Measurements from ENCODE around the gene CD99L2. TPM values are rescaled to one million over a fixed set of nuclear protein-coding genes. Genes with fewer than 3 reads are reported as not detected.

Gene CD99L2
- total RNA-seq, 1 experiment from 2014 or later: 7.3 TPM

DNA sequence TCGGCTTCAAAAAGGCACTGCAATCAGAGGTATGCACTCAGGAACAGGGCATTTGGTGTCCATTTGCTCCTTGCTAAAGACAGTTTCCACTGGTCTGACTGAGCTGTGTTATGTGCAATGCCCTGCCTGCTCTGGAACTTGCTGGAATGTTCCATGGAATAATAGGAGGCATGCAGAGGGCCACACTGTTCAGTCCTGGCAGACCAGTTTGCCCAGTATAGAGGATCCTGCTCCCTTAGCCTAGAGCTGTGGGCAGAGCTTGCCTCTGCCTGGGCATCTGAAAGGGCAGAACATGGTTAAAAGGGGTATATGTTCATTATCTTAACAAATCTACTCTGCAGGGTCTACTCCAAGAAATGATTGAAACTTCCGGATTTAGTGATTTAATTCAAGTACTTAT is 27.8 kb upstream of the CD99L2 start:
- WGBS (ENCODE audit: extremely low coverage, insufficient read length, low lambda C conversion rate): no CpG with 5 or more reads among the region's 2 CpGs

More for the DNA sequence above, 27.8 kb upstream of the CD99L2 start:
- H4K8ac ChIP-seq (replicated peaks; ENCODE audit: insufficient read length, low read depth, low read length): no peak overlapping the region
- no peaks in the 10 kb centered on the region for H3K79me2 ChIP-seq (ENCODE audit: insufficient read depth, low read length)
- peak overlapping the region; percentile 56 for H2AK5ac ChIP-seq (ENCODE audit: insufficient read length, low read length)
- H3K4me2 ChIP-seq (ENCODE audit: insufficient read depth, insufficient read length, low read length): no peak overlapping the region
- no peaks in the 10 kb centered on the region for H3K23me2 ChIP-seq (ENCODE audit: insufficient read length, low read depth, low read length, poor library complexity, severe bottlenecking)
- H3K4me3 Mint-ChIP-seq: no peak overlapping the region
- H4K91ac ChIP-seq (ENCODE audit: insufficient read length, low read depth, low read length): peak overlapping the region; percentile 10
- no peak overlapping the region for H3K56ac ChIP-seq (ENCODE audit: insufficient read length, low read depth, low read length)
- H4K5ac ChIP-seq (ENCODE audit: insufficient read length, low read depth, low read length): peak overlapping the region; percentile 64
- no peak overlapping the region for H2BK15ac ChIP-seq (ENCODE audit: low read depth, low read length)
- no peak overlapping the region; a peak in 2 of 7 replicates for H3K27ac Mint-ChIP-seq
- peaks cover 10% of the 10 kb centered on the region; the same call in 1 of the 2 replicates for H3K4me1 ChIP-seq (ENCODE audit: insufficient read depth, low read length)
- peak overlapping the region; percentile 68; the same call in 1 of the 2 replicates for H3K14ac ChIP-seq (ENCODE audit: insufficient read depth, low read length)
- no peak overlapping the region for H2AFZ ChIP-seq (ENCODE audit: low read length)
- H3K4me1 Mint-ChIP-seq: peaks cover 15 to 17% of the 10 kb centered on the region in 2 experiments
- H2BK20ac ChIP-seq (ENCODE audit: low read depth, low read length, poor library complexity, severe bottlenecking): no peak overlapping the region
- H2BK5ac ChIP-seq (ENCODE audit: insufficient read length, low read length): no peak overlapping the region
- H3K9me3 Mint-ChIP-seq: peaks cover 48 to 70% of the 10 kb centered on the region in 2 experiments
- H3T11ph ChIP-seq (ENCODE audit: low read length): no peak overlapping the region
- no peak overlapping the region for H2BK120ac ChIP-seq (ENCODE audit: low read depth, low read length, poor library complexity, severe bottlenecking)
- H3K23ac ChIP-seq (ENCODE audit: insufficient read length, low read depth, low read length): no peak overlapping the region
- H3K27me3 ChIP-seq (ENCODE audit: insufficient read depth, low read length): no peaks in the 10 kb centered on the region; the same call in 1 of the 2 replicates
- no peak for DNase-seq
- H3K27ac ChIP-seq (ENCODE audit: insufficient read length, low read depth, low read length): no peak overlapping the region
- peak overlapping the region; percentile 83 for H3K18ac ChIP-seq (ENCODE audit: insufficient read length, low read depth, low read length)
- peaks cover 0 to 4% (median 1%) of the 10 kb centered on the region in 3 experiments; a peak in 4 of 7 replicates for H3K36me3 Mint-ChIP-seq (ENCODE audit: insufficient read depth in 1 of 3, low read depth in 3 of 3)
- no peaks in the 10 kb centered on the region for H3K79me1 ChIP-seq (ENCODE audit: insufficient read depth, low read depth, low read length, poor library complexity, severe bottlenecking)
- H3K4ac ChIP-seq (ENCODE audit: low read depth, low read length): no peak overlapping the region
- no peaks in the 10 kb centered on the region for H4K20me1 ChIP-seq (ENCODE audit: control insufficient read depth, insufficient read depth, insufficient read length)
- TF ChIP-seq, protein P1, sequence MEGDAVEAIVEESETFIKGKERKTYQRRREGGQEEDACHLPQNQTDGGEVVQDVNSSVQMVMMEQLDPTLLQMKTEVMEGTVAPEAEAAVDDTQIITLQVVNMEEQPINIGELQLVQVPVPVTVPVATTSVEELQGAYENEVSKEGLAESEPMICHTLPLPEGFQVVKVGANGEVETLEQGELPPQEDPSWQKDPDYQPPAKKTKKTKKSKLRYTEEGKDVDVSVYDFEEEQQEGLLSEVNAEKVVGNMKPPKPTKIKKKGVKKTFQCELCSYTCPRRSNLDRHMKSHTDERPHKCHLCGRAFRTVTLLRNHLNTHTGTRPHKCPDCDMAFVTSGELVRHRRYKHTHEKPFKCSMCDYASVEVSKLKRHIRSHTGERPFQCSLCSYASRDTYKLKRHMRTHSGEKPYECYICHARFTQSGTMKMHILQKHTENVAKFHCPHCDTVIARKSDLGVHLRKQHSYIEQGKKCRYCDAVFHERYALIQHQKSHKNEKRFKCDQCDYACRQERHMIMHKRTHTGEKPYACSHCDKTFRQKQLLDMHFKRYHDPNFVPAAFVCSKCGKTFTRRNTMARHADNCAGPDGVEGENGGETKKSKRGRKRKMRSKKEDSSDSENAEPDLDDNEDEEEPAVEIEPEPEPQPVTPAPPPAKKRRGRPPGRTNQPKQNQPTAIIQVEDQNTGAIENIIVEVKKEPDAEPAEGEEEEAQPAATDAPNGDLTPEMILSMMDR (conservative IDR thresholded peaks at IDR 0.05): no peak
- H3K27me3 Mint-ChIP-seq (ENCODE audit: low read depth): no peaks in the 10 kb centered on the region; the same call in 1 of the 2 replicates
- no peak overlapping the region for H2BK12ac ChIP-seq (ENCODE audit: insufficient read length, low read depth, low read length)
- no peak overlapping the region for H3K9ac ChIP-seq (ENCODE audit: extremely low read depth, insufficient read length, low read length)
- H3K9me3 ChIP-seq (ENCODE audit: control insufficient read depth, low read depth, low read length): no peaks in the 10 kb centered on the region
